PC-3 (cell line): ENCODE data around the gene COX7B. TPM values are rescaled to one million over a fixed set of nuclear protein-coding genes. Genes with fewer than 3 reads are reported as not detected.

ENCODE experiments used
- total RNA-seq: library from RNA; depleted of rRNA; stranded (reverse); fragments of >200 nt; gene quantifications from 2 replicates; pipeline ENCODE4 v1.2.3, GENCODE V29; 2014; rRNA removed

COX7B gene
- total RNA-seq, 1 experiment from 2014 or later = 852 TPM

Other genes with a start within 250 kb of the COX7B start
- gene ATRX, start 113.3 kb upstream of the COX7B start, total RNA-seq = 64.0 and 73.0 TPM in 2 replicates
- 106 and 119 TPM in 2 replicates for gene MAGT1, start 4.0 kb upstream of the COX7B start, total RNA-seq
- 3.4 and 4.3 TPM in 2 replicates for gene ATP7A, start 11.2 kb downstream of the COX7B start, total RNA-seq
- gene PGAM4, start 70.2 kb downstream of the COX7B start, total RNA-seq = not detected in 2 replicates
- gene PGK1, start 204.8 kb downstream of the COX7B start, total RNA-seq = 663 and 668 TPM in 2 replicates
- 19.5 and 26.1 TPM in 2 replicates for gene TAF9B, start 240.2 kb downstream of the COX7B start, total RNA-seq